ENCODE results near the gene TPD52L1.

- TF ChIP-seq POLR2A (IDR thresholded peaks at IDR 0.05) (no peak), CTCF (IDR thresholded peaks at IDR 0.05) (no peak)
Observed at GRCh38 chr6:125201961-125202729, 48.6 kb downstream of the TPD52L1 start.
